Thyroid gland (tissue), 4 donors: ENCODE results near the gene CEP72.

Source experiments
- POLR2A ChIP-seq, 2 donors: fragments of 450-650 bp; IDR thresholded peaks; one replicate each; pipeline ENCODE4 v1.6.1; 2017; ENCODE audit warnings: antibody characterized with exemption in 2 of 2, mild to moderate bottlenecking in 2 of 2, moderate library complexity in 1 of 2
- TF ChIP-seq, protein P1 (sequence below), 6 experiments: fragments of 200-600 bp in 3 of 6; fragments of 450-650 bp in 3 of 6; sonication (generic) in 3 of 6; IDR thresholded peaks; one replicate each; pipeline ENCODE4 v1.5.1; 2016 to 2019; ENCODE audit warnings: antibody characterized with exemption in 6 of 6, mild to moderate bottlenecking in 2 of 6, inconsistent platforms in 1 of 6, moderate library complexity in 1 of 6

- TF ChIP-seq, protein P1, sequence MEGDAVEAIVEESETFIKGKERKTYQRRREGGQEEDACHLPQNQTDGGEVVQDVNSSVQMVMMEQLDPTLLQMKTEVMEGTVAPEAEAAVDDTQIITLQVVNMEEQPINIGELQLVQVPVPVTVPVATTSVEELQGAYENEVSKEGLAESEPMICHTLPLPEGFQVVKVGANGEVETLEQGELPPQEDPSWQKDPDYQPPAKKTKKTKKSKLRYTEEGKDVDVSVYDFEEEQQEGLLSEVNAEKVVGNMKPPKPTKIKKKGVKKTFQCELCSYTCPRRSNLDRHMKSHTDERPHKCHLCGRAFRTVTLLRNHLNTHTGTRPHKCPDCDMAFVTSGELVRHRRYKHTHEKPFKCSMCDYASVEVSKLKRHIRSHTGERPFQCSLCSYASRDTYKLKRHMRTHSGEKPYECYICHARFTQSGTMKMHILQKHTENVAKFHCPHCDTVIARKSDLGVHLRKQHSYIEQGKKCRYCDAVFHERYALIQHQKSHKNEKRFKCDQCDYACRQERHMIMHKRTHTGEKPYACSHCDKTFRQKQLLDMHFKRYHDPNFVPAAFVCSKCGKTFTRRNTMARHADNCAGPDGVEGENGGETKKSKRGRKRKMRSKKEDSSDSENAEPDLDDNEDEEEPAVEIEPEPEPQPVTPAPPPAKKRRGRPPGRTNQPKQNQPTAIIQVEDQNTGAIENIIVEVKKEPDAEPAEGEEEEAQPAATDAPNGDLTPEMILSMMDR (IDR thresholded peaks at IDR 0.05): no peak
- no peak for TF ChIP-seq POLR2A (IDR thresholded peaks at IDR 0.05)
Observed at GRCh38 chr5:600886-601541, 11.1 kb upstream of the CEP72 start.
